22Rv1 (cell line): Measurements from ENCODE around the gene FARS2.

Experiments used
- ZFX ChIP-seq: fragments of 450-650 bp; IDR thresholded peaks from 2 replicates; pipeline ENCODE4 v1.6.1; 2017; ENCODE audit warnings: antibody characterized with exemption, borderline replicate concordance
- TF ChIP-seq, protein P1 (sequence below): fragments of 450-650 bp; IDR thresholded peaks from 2 replicates; pipeline ENCODE4 v1.5.1; 2017; ENCODE audit warnings: mild to moderate bottlenecking

DNA sequence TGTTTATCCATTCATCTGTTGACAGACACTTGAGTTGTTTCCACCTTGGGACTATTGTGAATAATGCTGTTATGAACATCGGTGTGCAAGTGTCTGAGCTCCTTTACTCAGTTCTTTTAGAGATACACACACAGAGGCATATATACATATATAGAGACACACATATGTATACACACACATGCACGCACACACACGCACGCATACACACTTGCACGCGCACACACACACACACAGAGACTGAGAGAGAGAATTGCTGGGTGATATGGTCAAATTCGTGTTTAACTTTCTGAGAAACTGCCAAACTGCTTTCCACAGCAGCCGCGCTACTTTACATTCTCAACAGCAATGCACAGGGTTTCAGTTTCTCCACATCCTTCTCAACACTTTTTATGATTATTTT, 273.3 kb downstream of the FARS2 start:
- TF ChIP-seq, protein P1, sequence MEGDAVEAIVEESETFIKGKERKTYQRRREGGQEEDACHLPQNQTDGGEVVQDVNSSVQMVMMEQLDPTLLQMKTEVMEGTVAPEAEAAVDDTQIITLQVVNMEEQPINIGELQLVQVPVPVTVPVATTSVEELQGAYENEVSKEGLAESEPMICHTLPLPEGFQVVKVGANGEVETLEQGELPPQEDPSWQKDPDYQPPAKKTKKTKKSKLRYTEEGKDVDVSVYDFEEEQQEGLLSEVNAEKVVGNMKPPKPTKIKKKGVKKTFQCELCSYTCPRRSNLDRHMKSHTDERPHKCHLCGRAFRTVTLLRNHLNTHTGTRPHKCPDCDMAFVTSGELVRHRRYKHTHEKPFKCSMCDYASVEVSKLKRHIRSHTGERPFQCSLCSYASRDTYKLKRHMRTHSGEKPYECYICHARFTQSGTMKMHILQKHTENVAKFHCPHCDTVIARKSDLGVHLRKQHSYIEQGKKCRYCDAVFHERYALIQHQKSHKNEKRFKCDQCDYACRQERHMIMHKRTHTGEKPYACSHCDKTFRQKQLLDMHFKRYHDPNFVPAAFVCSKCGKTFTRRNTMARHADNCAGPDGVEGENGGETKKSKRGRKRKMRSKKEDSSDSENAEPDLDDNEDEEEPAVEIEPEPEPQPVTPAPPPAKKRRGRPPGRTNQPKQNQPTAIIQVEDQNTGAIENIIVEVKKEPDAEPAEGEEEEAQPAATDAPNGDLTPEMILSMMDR = no peak
- no peak for TF ChIP-seq ZFX
